H1 (cell line): ENCODE measurements around the gene NAT9. TPM values are rescaled to one million over a fixed set of nuclear protein-coding genes. Genes with fewer than 3 reads are reported as not detected.

Experiments used
- CHD7 ChIP-seq: fragments of 300-600 bp; sonication (generic); IDR thresholded peaks from 2 replicates; pipeline ENCODE4 v1.7.1; 2012; ENCODE audit warnings: low read length, moderate library complexity, mild to moderate bottlenecking, inconsistent platforms; ENCODE audit not compliant: insufficient replicate concordance
- JUN ChIP-seq: IDR thresholded peaks from 2 replicates; pipeline ENCODE4 v1.6.1; 2011; ENCODE audit warnings: low read depth, mild to moderate bottlenecking, improper control_type of control experiment, low read length
- RXRA ChIP-seq: IDR thresholded peaks from 2 replicates; pipeline ENCODE4 v1.6.1; 2011; ENCODE audit warnings: low read depth, mild to moderate bottlenecking, low read length, moderate library complexity; ENCODE audit not compliant: insufficient read depth
- SAP30 ChIP-seq: fragments of 300-600 bp; sonication (generic); IDR thresholded peaks from 2 replicates; pipeline ENCODE4 v1.7.1; 2012; ENCODE audit warnings: low read length, moderate library complexity, mild to moderate bottlenecking, inconsistent platforms; ENCODE audit not compliant: insufficient read depth, insufficient replicate concordance
- TBP ChIP-seq: IDR thresholded peaks from 2 replicates; pipeline ENCODE4 v1.6.1; 2011; ENCODE audit warnings: low read depth, low read length, improper control_type of control experiment
- polyA plus RNA-seq, 7 experiments: library from polyadenylated mRNA; depleted of rRNA in 3 of 7; stranded (reverse) in 5 of 7; unstranded in 2 of 7; fragments of >200 nt in 5 of 7; fragments of 200-250 nt in 2 of 7; gene quantifications; 1 replicate in 5 of 7; 2 replicates in 1 of 7; 4 replicates in 1 of 7; pipeline versions ENCODE4 v1.2.1 to v1.2.3, GENCODE V29; 2011 to 2013; ENCODE audit warnings: missing spikeins in 2 of 7, mixed read lengths in 2 of 7
- total RNA-seq: library from RNA; stranded (reverse); fragmentation: NEBNext Ultra II Directional; extraction: Animal tissue kit (Norgen Biotek cat#: 25700); gene quantifications from 2 replicates; pipeline ENCODE4 v1.2.1, GENCODE V29; 2021

Gene NAT9
- total and polyA plus RNA-seq, 2 of the 8 experiments (the other 6 are each of a cell fraction or from before 2014, with no cell fraction given), result 32.3 to 42.7 TPM

- TF ChIP-seq SAP30 (no peak), CHD7 (no peak), TBP (no peak), RXRA (no peak), JUN (no peak)
These were observed 29.2 kb downstream of the NAT9 start (continued) for GRCh38 chr17:74746922-74747321.
